HepG2 (cell line): Measurements from ENCODE around the gene UBE2I. TPM values are rescaled to one million over a fixed set of nuclear protein-coding genes. Genes with fewer than 3 reads are reported as not detected.

Source experiments
- ATF1 ChIP-seq: IDR thresholded peaks from 2 replicates; pipeline ENCODE4 v1.6.1; 2016; ENCODE audit warnings: mild to moderate bottlenecking, control low read depth
- CREM ChIP-seq, 2 experiments: sonication (generic) in 1 of 2; formaldehyde crosslinking in 1 of 2; IDR thresholded peaks; 2 replicates each; pipeline versions ENCODE4 v1.4.0 to v1.6.1; 2016 to 2020; ENCODE audit warnings: antibody characterized with exemption in 1 of 2, mild to moderate bottlenecking in 1 of 2, missing genetic modification reagents in 1 of 2
- DRAP1 ChIP-seq: IDR thresholded peaks from 2 replicates; pipeline ENCODE4 v1.6.1; 2016; ENCODE audit warnings: missing genetic modification reagents, missing compliant biosample characterization
- EHMT2 ChIP-seq: fragments of 200-600 bp; sonication (generic); IDR thresholded peaks from 2 replicates; pipeline ENCODE4 v1.7.0; 2017; ENCODE audit warnings: antibody characterized with exemption, low read depth, low read length, borderline replicate concordance
- FUBP1 ChIP-seq: sonication (generic); formaldehyde crosslinking; IDR thresholded peaks from 2 replicates; pipeline ENCODE4 v1.5.1; 2020; ENCODE audit warnings: missing genetic modification reagents, mild to moderate bottlenecking, borderline replicate concordance
- GABPB1 ChIP-seq: IDR thresholded peaks from 2 replicates; pipeline ENCODE4 v1.6.1; 2016; ENCODE audit warnings: mild to moderate bottlenecking, missing genetic modification reagents, moderate library complexity, missing compliant biosample characterization
- HOXA7 ChIP-seq: sonication (generic); formaldehyde crosslinking; IDR thresholded peaks from 2 replicates; pipeline ENCODE4 v1.8.1; 2022; ENCODE audit warnings: mild to moderate bottlenecking, missing genetic modification reagents, moderate library complexity
- LRRFIP1 ChIP-seq: sonication (generic); formaldehyde crosslinking; conservative IDR thresholded peaks from 2 replicates; pipeline ENCODE4 v1.4.0; 2020; ENCODE audit warnings: missing genetic modification reagents
- RFXAP ChIP-seq: sonication (generic); formaldehyde crosslinking; IDR thresholded peaks from 2 replicates; pipeline ENCODE4 v1.4.0; 2020; ENCODE audit warnings: missing genetic modification reagents, borderline replicate concordance
- TFAP4 ChIP-seq: sonication (generic); IDR thresholded peaks from 2 replicates; pipeline ENCODE4 v1.6.1; 2016; ENCODE audit warnings: low read depth, borderline replicate concordance
- ZNF136 ChIP-seq: sonication (generic); formaldehyde crosslinking; IDR thresholded peaks from 2 replicates; pipeline ENCODE4 v1.8.1; 2022; ENCODE audit warnings: low read depth, mild to moderate bottlenecking, moderate library complexity, missing genetic modification reagents
- ZNF687 ChIP-seq: sonication (generic); formaldehyde crosslinking; IDR thresholded peaks from 2 replicates; pipeline ENCODE4 v1.5.1; 2020; ENCODE audit warnings: mild to moderate bottlenecking, missing genetic modification reagents, moderate library complexity
- ZNF841 ChIP-seq: sonication (generic); formaldehyde crosslinking; IDR thresholded peaks from 2 replicates; pipeline ENCODE4 v1.8.1; 2023; ENCODE audit warnings: missing genetic modification reagents, borderline replicate concordance
- polyA plus RNA-seq, 8 experiments: library from polyadenylated mRNA; depleted of rRNA in 3 of 8; stranded (reverse) in 7 of 8; unstranded in 1 of 8; fragments of >200 nt; fragmentation: Illumina TruSeq in 4 of 8; extraction: Trizol in 4 of 8; gene quantifications; 2 replicates each; pipeline versions ENCODE4 v1.2.1 to v1.2.3, GENCODE V29; 2011 to 2016; ENCODE audit warnings: low read depth in 4 of 8, missing spikeins in 1 of 8, mixed read lengths in 1 of 8; ENCODE audit not compliant: insufficient read depth in 1 of 8
- total RNA-seq, 5 experiments: library from RNA; depleted of rRNA; stranded (reverse); fragments of >200 nt; fragmentation: Illumina TruSeq; extraction: Trizol; gene quantifications; 2 replicates each; pipeline ENCODE4 v1.2.3, GENCODE V29; 2016; ENCODE audit warnings: low read depth in 1 of 5

The UBE2I gene
- total and polyA plus RNA-seq, 2 of the 13 experiments (the other 11 are each of a cell fraction or from before 2014, with no cell fraction given), result 75.8 to 98.9 TPM

- TF ChIP-seq ZNF687 (CRISPR knock-in tag), result 0 out of 2 replicates have a peak, but pooled peaks have one; percentile 8
- TF ChIP-seq FUBP1, result no peak
- no peak for TF ChIP-seq ATF1 (CRISPR knock-in tag)
- peak; percentile 13; the same call in 1 of the 2 replicates for TF ChIP-seq TFAP4
- no peak for TF ChIP-seq GABPB1 (CRISPR knock-in tag)
- no peak for TF ChIP-seq LRRFIP1 (CRISPR knock-in tag)
- TF ChIP-seq RFXAP (CRISPR knock-in tag), result no peak
- TF ChIP-seq HOXA7 (CRISPR knock-in tag), result no peak
- TF ChIP-seq ZNF841 (CRISPR knock-in tag), result no peak
- no peak for TF ChIP-seq CREM (IDR thresholded peaks at IDR 0.05)
- TF ChIP-seq CREM (CRISPR knock-in tag; IDR thresholded peaks at IDR 0.05), result no peak
- TF ChIP-seq DRAP1 (CRISPR knock-in tag), result no peak
- TF ChIP-seq ZNF136 (CRISPR knock-in tag), result no peak
- TF ChIP-seq EHMT2, result no peak
Measured at GRCh38 chr16:1291576-1291974, 17.9 kb upstream of the UBE2I start (continued).
